Measurements from ENCODE around the gene DNAJC25.
A peak's percentile ranks its signal among the peaks of the same experiment; 100 is the strongest.

Gene DNAJC25

GRCh38 chr9:111630964-111631213 is 245 bp upstream of the DNAJC25 start:
- no peaks in the 10 kb centered on the region for H3K9me3 ChIP-seq (ENCODE audit: insufficient read depth, low read depth, low read length)
- H3K4me1 ChIP-seq (ENCODE audit: insufficient read depth, low read length, poor library complexity, severe bottlenecking) = peaks cover 46% of the 10 kb centered on the region
- peak overlapping the region; percentile 66 for H3K9ac ChIP-seq (ENCODE audit: low read depth, low read length, poor library complexity, severe bottlenecking)
- TF ChIP-seq CTCF (conservative IDR thresholded peaks at IDR 0.05; ENCODE audit: low read length) (no peak), EZH2phosphoT487 (IDR thresholded peaks at IDR 0.05; ENCODE audit: borderline replicate concordance) (no peak)
- no peaks in the 10 kb centered on the region for H3K27me3 ChIP-seq (ENCODE audit: insufficient read depth, low read length, poor library complexity, severe bottlenecking)
- H2AFZ ChIP-seq (ENCODE audit: low read length) = peak overlapping the region; percentile 100
- no peaks in the 10 kb centered on the region for H3K36me3 ChIP-seq (ENCODE audit: insufficient read depth, low read length)
- H3K79me2 ChIP-seq (ENCODE audit: insufficient read depth, low read length) = peaks cover 44% of the 10 kb centered on the region
- H3K4me2 ChIP-seq (ENCODE audit: low read depth, low read length, poor library complexity, severe bottlenecking) = peak overlapping the region; percentile 89
- no peaks in the 10 kb centered on the region for H3K9me2 ChIP-seq (replicated peaks; ENCODE audit: low read depth, low read length)
- H4K20me1 ChIP-seq (ENCODE audit: insufficient read depth, low read length, poor library complexity, severe bottlenecking) = peaks cover 4% of the 10 kb centered on the region
- H3F3A ChIP-seq (ENCODE audit: low read depth) = no peaks in the 10 kb centered on the region
- peak overlapping the region; percentile 85 for H3K4me3 ChIP-seq (ENCODE audit: low read length, poor library complexity, severe bottlenecking)

GRCh38 chr9:111632060-111632459 is 926 bp downstream of the DNAJC25 start:
- Histone ChIP-seq H3K4me3 (ENCODE audit: low read length, poor library complexity, severe bottlenecking) (peak overlapping the region; percentile 85), H4K20me1 (ENCODE audit: insufficient read depth, low read length, poor library complexity, severe bottlenecking) (peaks cover 10% of the 10 kb centered on the region), H3K9ac (ENCODE audit: low read depth, low read length, poor library complexity, severe bottlenecking) (peak overlapping the region; percentile 79), H3K9me3 (ENCODE audit: insufficient read depth, low read depth, low read length) (no peaks in the 10 kb centered on the region), H3K4me1 (ENCODE audit: insufficient read depth, low read length, poor library complexity, severe bottlenecking) (peaks cover 53% of the 10 kb centered on the region), H3K4me2 (ENCODE audit: low read depth, low read length, poor library complexity, severe bottlenecking) (peak overlapping the region; percentile 96), H3F3A (ENCODE audit: low read depth) (no peaks in the 10 kb centered on the region), H3K27me3 (ENCODE audit: insufficient read depth, low read length, poor library complexity, severe bottlenecking) (no peaks in the 10 kb centered on the region), H3K36me3 (ENCODE audit: insufficient read depth, low read length) (no peaks in the 10 kb centered on the region), H3K79me2 (ENCODE audit: insufficient read depth, low read length) (peaks cover 52% of the 10 kb centered on the region), H2AFZ (ENCODE audit: low read length) (peak overlapping the region; percentile 70; the same call in 1 of the 2 replicates), H3K9me2 (replicated peaks; ENCODE audit: low read depth, low read length) (no peaks in the 10 kb centered on the region)
- TF ChIP-seq EZH2phosphoT487 (IDR thresholded peaks at IDR 0.05; ENCODE audit: borderline replicate concordance) (no peak), CTCF (conservative IDR thresholded peaks at IDR 0.05; ENCODE audit: low read length) (no peak)

- H3K4me3 ChIP-seq (ENCODE audit: low read length, poor library complexity, severe bottlenecking) = peak overlapping the region; percentile 85
- H3K9me3 ChIP-seq (ENCODE audit: insufficient read depth, low read depth, low read length) = no peaks in the 10 kb centered on the region
- H4K20me1 ChIP-seq (ENCODE audit: insufficient read depth, low read length, poor library complexity, severe bottlenecking) = peaks cover 11% of the 10 kb centered on the region
- no peak overlapping the region for H2AFZ ChIP-seq (ENCODE audit: low read length)
- TF ChIP-seq CTCF (conservative IDR thresholded peaks at IDR 0.05; ENCODE audit: low read length) (no peak), EZH2phosphoT487 (IDR thresholded peaks at IDR 0.05; ENCODE audit: borderline replicate concordance) (no peak)
- peaks cover 60% of the 10 kb centered on the region for H3K4me1 ChIP-seq (ENCODE audit: insufficient read depth, low read length, poor library complexity, severe bottlenecking)
- peak overlapping the region; percentile 96 for H3K4me2 ChIP-seq (ENCODE audit: low read depth, low read length, poor library complexity, severe bottlenecking)
- H3K9me2 ChIP-seq (replicated peaks; ENCODE audit: low read depth, low read length) = no peaks in the 10 kb centered on the region
- peak overlapping the region; percentile 79 for H3K9ac ChIP-seq (ENCODE audit: low read depth, low read length, poor library complexity, severe bottlenecking)
- no peaks in the 10 kb centered on the region for H3F3A ChIP-seq (ENCODE audit: low read depth)
- H3K36me3 ChIP-seq (ENCODE audit: insufficient read depth, low read length) = no peaks in the 10 kb centered on the region
- H3K79me2 ChIP-seq (ENCODE audit: insufficient read depth, low read length) = peaks cover 59% of the 10 kb centered on the region
- no peaks in the 10 kb centered on the region for H3K27me3 ChIP-seq (ENCODE audit: insufficient read depth, low read length, poor library complexity, severe bottlenecking)
These were observed 1.7 kb downstream of the DNAJC25 start for GRCh38 chr9:111632695-111633388.
